Right lung (tissue), 5 donors: ENCODE measurements around the gene APOL2. TPM values are rescaled to one million over a fixed set of nuclear protein-coding genes. Genes with fewer than 3 reads are reported as not detected.
"Not testable (repeated sequence)": the region's sequence is repeated elsewhere in the genome, so short reads cannot be mapped to it uniquely, and the experiment has no call there.

ENCODE experiments used
- DNase-seq, 2 donors: peaks; one replicate each; pipeline ENCODE4 v3.0.0-alpha.2; 2013
- polyA plus RNA-seq, 5 donors: library from polyadenylated mRNA; unstranded; fragments of 120-200 nt; gene quantifications; one replicate each; pipeline versions ENCODE4 v1.2.1 to v1.2.3, GENCODE V29; 2013; ENCODE audit warnings: inconsistent platforms in 1 of 5, low replicate concordance in 1 of 5; ENCODE audit not compliant: insufficient read length in 5 of 5, insufficient read depth in 1 of 5

The APOL2 gene
- polyA plus RNA-seq, 5 donors, result 28.9 to 32.7 (median 29.9) TPM

- DNase-seq, result no peak
These were observed 15.8 kb downstream of the APOL2 start for GRCh38 chr22:36223504-36223903.

DNA sequence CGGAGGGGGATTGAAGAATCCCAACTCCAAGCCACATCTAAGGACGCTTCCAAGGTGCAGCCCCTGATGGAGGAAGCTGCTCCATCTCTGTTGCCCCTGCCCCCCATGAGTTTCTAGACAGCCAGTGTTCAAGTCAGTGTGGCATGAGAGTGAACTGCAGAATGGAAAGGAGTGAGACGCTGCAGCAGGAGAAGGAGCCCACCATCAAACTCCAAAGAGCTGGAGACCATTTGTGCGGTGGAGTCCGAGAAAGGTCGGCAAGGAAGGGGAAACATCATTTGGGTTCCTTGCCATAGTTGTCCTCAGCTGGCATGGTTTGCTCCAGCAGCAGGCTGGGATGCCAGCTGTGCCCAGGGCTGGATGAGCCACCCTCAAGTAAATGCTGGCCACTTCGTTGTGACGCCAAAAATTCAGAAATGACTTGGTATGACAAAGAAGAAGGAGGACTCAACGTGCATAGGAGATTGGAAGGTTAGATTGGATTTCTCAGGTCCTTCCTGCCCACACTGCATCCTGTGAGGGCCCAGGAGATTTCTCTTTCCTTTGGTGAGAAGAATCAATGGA is 16.4 kb downstream of the APOL2 start:
- no peak for DNase-seq

GRCh38 chr22:36221799-36222751 is 17.3 kb downstream of the APOL2 start:
- DNase-seq, result no peak

- no peak for DNase-seq
These were observed 18.8 kb downstream of the APOL2 start for GRCh38 chr22:36220451-36220921.

GRCh38 chr22:36218648-36219193 is 20.6 kb downstream of the APOL2 start:
- DNase-seq, result no peak

GRCh38 chr22:36215981-36216380 is 23.3 kb downstream of the APOL2 start:
- DNase-seq, result no peak

- DNase-seq, result peak in 1 of 2 donors; percentile 35
These were observed 25.7 kb downstream of the APOL2 start for GRCh38 chr22:36213586-36213985.

DNA sequence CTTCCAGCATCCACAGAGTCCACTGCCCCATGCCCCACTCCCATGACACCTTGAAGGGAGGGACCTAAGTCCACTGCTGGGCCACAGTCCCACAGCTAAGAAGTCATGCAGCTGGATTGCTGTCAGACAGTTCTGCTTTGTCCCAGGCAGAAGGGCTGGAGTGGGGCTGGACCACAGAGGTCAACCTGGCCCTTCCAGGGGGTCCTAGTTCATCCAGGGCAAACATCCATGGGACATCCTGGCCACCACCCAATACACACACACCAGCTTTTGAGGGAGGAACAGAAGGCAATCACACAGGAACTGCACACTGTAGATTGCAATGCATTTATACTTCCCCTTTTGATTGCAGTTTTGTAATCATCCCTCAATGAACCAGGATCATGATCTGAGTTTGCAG is 26.4 kb downstream of the APOL2 start:
- DNase-seq, result no peak

DNA sequence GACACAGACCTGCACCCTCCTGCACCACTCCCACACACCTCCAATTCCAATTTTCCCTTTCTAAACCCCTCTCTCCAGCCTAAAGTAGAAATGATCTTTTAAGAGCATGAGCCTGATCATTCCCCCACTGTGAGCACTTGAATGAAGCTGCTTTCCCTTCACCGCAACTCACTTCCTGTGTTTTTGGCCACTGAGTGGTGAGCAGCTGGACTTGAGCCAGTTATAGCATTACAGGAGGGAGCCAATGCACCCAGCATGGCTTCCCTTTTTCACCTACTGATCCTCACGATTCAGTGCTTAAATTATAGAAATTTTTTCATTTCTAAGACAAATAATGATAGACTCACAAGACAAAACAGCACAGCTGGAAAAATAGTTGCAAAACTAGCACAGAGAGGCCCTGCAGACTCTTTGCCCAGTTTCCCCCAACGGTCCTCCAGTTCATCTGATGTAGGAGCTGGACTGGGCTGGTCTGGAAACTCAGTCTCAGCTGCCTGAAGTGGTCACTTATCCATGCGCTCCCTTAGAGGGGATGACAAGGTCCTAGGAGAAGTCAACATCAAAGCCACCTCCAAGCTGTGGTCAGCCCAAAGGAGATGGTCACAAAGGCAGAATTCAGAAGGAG is 28.0 kb downstream of the APOL2 start:
- DNase-seq, result no peak

DNA sequence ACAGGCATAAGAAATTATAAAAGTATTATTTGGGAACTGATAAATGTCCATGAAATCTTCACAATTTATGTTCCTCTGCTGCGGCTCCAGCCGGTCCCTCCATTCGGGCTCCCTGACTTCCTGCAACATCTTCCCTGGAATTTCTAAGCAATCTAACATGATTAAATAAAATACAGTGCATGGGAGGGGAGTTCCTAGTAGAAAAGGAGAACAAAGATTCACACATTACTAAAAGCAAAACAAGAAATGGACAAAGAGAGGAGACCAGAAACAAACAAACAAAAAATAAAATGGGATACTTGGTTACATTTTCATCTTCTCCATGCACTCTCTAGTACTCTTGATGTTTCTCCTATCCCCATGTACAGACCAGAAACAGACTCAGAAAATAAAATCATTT is 29.1 kb downstream of the APOL2 start:
- DNase-seq, result no peak

DNA sequence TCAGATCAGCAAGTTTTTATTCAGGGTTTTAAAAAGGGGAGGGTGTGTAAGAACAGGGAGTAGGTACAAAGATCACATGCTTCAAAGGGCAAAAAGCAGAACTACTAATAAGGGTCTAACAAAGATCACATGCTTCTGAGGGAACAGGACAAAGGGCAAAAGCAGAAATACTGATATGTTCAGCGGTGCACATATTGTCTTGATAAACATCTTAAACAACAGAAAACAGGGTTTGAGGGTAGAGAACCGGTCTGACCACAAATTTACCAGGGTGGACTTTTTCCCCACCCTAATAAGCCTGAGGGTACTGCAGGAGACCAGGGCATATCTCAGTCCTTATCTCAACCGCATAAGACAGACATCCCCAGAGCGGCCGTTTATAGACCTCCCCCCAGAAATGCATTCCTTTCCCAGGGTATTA is 29.8 kb downstream of the APOL2 start:
- DNase-seq, result not testable (repeated sequence)

GRCh38 chr22:36208914-36209313 is 30.4 kb downstream of the APOL2 start:
- no peak for DNase-seq

DNA sequence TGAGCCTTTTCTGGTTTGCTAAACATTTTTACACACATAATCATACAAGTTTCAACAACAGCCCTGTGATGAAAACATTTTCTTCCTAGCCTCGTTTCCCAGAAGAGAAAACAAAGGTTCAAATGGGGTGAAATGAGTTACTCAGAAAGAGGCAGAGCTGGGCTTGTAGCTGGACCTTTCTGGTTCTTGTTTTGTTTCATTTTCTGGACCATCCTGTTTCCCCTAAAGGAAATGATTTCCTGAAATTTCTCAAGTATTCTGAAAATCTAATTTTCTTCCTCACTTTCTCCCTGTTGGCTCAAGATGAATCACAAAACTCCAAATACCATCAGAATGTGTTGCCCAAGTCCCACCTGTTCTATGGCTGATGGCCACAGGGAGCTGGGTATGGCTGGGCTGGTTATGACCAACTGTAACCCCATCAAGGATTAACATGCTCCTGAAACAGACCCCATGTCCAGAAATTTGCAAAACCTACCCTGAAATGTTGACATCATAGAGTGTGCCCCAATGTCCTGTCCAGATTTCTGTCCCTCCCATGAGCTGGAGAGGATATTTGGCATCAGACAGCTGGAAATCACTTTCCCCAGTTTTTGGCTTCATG is 31.1 kb downstream of the APOL2 start:
- no peak for DNase-seq

- DNase-seq, result no peak
These were observed 33.1 kb downstream of the APOL2 start for GRCh38 chr22:36206255-36206654.

DNA sequence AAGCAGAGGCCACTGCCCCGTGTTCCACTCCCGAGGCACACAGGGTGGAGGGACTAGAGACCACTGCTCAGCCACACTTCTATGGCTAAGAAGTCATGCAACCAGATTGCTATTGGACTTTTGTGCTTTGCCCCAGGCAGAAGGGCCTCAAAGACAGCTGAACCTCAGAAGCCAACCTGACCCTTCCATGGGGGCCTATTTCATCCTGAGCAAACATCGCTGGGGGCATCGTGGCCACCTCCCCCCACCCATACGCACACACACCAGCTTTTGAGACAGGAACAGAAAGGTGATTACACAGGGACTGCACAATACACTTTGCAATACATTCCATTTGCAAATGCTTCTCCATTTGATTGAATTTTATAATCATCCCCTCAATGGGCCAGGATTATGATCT is 33.8 kb downstream of the APOL2 start:
- DNase-seq, result not testable (repeated sequence)

GRCh38 chr22:36204632-36205015 is 34.7 kb downstream of the APOL2 start:
- no peak for DNase-seq

- DNase-seq, result no peak
These were observed 35.2 kb downstream of the APOL2 start for GRCh38 chr22:36204001-36204631.

DNA sequence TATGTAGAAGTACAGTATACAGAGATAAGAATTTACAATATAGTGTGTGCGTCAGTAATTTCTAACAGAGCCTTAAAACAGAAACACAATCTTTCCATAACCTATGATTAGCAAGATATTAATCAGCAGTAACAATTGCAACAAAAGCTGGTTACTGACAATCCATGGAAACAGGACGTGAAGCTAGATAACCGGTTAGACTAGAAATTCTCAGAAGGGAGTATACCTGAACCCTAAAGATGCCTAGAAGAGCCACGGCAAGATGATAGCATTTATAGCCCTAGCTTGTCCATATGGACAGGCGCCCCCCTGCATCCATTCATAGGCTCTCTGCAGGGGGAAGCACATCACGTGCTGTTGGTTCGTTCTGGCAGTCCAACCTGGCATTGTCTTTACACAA is 35.9 kb downstream of the APOL2 start:
- not testable (repeated sequence) for DNase-seq

GRCh38 chr22:36202906-36203305 is 36.4 kb downstream of the APOL2 start:
- DNase-seq, result peak; percentile 51 to 52

GRCh38 chr22:36201630-36202319 is 37.6 kb downstream of the APOL2 start, which contains the start of gene APOL4:
APOL4 (minus strand) TSS chr22:36201809; CDS start chr22:36201734, 75 bp downstream.
- peak; percentile 58 to 66 for DNase-seq

DNA sequence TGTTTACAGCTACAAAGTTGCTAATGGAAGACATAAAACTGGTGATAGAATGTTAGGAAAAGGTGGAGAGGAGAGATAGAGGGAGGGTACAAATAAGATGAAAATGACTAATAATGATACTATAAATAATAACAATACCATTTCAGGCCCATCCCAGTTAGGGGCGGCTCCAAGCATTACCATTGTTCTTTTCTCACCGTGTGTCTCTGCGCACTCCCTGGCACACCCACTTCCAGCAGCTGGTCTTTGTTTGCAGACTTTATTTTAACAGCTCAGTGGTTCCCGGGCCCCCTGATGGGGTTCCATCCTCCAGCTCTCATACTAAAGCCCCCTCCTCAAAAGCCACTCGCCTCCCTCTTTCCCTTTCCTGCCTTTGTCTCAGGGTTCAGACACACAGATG is 38.3 kb downstream of the APOL2 start:
- not testable (repeated sequence) for DNase-seq
